ENCODE results near the gene SEMA4B. TPM values are rescaled to one million over a fixed set of nuclear protein-coding genes. Genes with fewer than 3 reads are reported as not detected.

Gene SEMA4B
- total and polyA plus RNA-seq, 2 experiments from 2014 or later = 3.6 to 4.5 TPM

DNA sequence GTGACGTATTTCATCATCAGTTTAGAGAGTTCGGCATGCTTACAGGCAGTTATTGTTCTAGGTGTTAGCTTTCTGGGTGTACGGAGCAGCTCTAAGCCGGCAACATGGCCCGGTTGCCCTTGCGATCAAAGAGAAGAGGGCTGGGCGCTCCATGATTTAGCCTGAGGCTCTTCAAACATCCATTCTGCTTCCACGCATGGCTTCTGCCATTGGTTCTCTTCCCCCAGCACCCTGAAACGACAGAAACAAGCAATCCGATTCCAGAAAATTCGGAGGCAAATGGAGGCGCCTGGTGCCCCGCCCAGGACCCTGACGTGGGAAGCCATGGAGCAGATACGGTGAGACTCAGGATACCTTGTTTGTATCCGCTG is 64.9 kb downstream of the SEMA4B start:
- peak; percentile 63 for DNase-seq
- Histone ChIP-seq H3K4me1 (ENCODE audit: insufficient read depth) (peaks cover 37% of the 10 kb centered on the region), H3K9me3 (ENCODE audit: low read depth) (no peaks in the 10 kb centered on the region), H3K9ac (peak overlapping the region; percentile 93), H3K27ac (peak overlapping the region; percentile 90), H3K9me2 (ENCODE audit: insufficient read depth) (no peaks in the 10 kb centered on the region), H3K27me3 (replicated peaks; ENCODE audit: insufficient read depth) (no peaks in the 10 kb centered on the region), H3K36me3 (ENCODE audit: low read depth) (peaks cover 12% of the 10 kb centered on the region; the same call in 1 of the 2 replicates), H3F3A (ENCODE audit: insufficient read depth) (peaks cover 4% of the 10 kb centered on the region; the same call in 1 of the 2 replicates), H3K79me2 (ENCODE audit: insufficient read depth) (peaks cover 53% of the 10 kb centered on the region), H3K4me2 (ENCODE audit: unreplicated experiment) (peak overlapping the region; percentile 96), H4K20me1 (ENCODE audit: insufficient read depth) (no peaks in the 10 kb centered on the region; the same call in 1 of the 2 replicates), H3K4me3 (peak overlapping the region; percentile 93), H2AFZ (peak overlapping the region; percentile 84)
- WGBS, 2 experiments (ENCODE audit: low coverage in 1 of 2, low lambda C conversion rate in 2 of 2, missing lambda C conversion rate in 2 of 2) = 0 to 2% methylated on average over 16 of the region's 16 CpGs
- in situ Hi-C loops (cut with MboI) = no loop called here
- TF ChIP-seq EZH2phosphoT487 (IDR thresholded peaks at IDR 0.05; ENCODE audit: insufficient read depth, low read depth) (no peak), EZH2 (IDR thresholded peaks at IDR 0.05; ENCODE audit: insufficient read depth, poor library complexity, severe bottlenecking) (no peak)

DNA sequence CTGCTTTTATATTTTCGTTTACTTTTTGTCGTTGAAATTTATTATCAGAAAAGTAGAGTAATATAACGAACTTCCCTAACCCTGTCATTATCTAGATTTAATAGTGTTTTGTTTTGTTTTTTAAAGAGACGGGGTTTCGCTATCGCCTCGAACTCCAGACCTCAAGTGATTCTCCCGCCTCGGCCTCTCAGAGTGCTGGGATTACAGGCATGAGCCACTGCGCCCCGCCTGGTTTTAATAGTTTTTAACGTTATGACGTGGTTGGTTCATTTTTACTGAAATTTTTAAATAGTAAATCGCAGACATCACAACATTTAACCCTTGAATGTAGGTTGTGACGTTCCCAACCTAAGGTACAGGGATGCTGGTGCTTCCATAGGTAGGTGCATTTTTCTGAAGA is 65.4 kb downstream of the SEMA4B start:
- H3K9me2 ChIP-seq (ENCODE audit: insufficient read depth) = no peaks in the 10 kb centered on the region
- H3K36me3 ChIP-seq (ENCODE audit: low read depth) = peaks cover 15% of the 10 kb centered on the region; the same call in 1 of the 2 replicates
- H3K9me3 ChIP-seq (ENCODE audit: low read depth) = no peaks in the 10 kb centered on the region
- peak overlapping the region; percentile 84 for H2AFZ ChIP-seq
- H3K4me3 ChIP-seq = peak overlapping the region; percentile 93
- H3K27me3 ChIP-seq (replicated peaks; ENCODE audit: insufficient read depth) = no peaks in the 10 kb centered on the region
- in situ Hi-C loops (cut with MboI) = no loop called here
- H3F3A ChIP-seq (ENCODE audit: insufficient read depth) = peaks cover 4% of the 10 kb centered on the region; the same call in 1 of the 2 replicates
- peaks cover 34% of the 10 kb centered on the region for H3K4me1 ChIP-seq (ENCODE audit: insufficient read depth)
- H4K20me1 ChIP-seq (ENCODE audit: insufficient read depth) = no peaks in the 10 kb centered on the region; the same call in 1 of the 2 replicates
- peaks cover 58% of the 10 kb centered on the region for H3K79me2 ChIP-seq (ENCODE audit: insufficient read depth)
- WGBS, 2 experiments (ENCODE audit: low coverage in 1 of 2, low lambda C conversion rate in 2 of 2, missing lambda C conversion rate in 2 of 2) = 7 to 8% methylated on average over 15 of the region's 15 CpGs
- TF ChIP-seq EZH2phosphoT487 (IDR thresholded peaks at IDR 0.05; ENCODE audit: insufficient read depth, low read depth) (no peak), EZH2 (IDR thresholded peaks at IDR 0.05; ENCODE audit: insufficient read depth, poor library complexity, severe bottlenecking) (no peak)
- DNase-seq = peak; percentile 81
- H3K9ac ChIP-seq = peak overlapping the region; percentile 93
- H3K27ac ChIP-seq = peak overlapping the region; percentile 90
- H3K4me2 ChIP-seq (ENCODE audit: unreplicated experiment) = peak overlapping the region; percentile 96

DNA sequence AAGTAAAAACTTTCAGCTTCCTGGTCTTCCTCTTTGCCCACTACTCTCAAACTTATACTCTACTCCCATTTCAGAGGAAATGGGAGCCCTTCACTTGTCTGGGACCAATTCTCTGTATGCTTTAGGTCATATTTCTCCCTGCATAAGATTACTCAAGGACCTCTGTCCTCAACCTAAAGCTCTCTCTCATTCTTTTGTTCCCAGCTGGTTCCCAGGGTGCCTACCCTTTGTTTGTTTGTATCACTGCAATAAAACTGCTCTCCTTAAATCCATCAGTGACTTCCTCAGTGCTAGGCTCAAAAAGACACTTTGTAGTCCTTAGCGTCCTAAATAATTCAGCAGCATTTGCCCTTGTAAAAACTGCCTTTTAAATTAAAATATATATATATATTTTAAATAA is 67.3 kb downstream of the SEMA4B start:
- WGBS, 2 experiments (ENCODE audit: low coverage in 1 of 2, low lambda C conversion rate in 2 of 2, missing lambda C conversion rate in 2 of 2) = 5 to 20% methylated on average over 1 of the region's 1 CpG
- H3K27ac ChIP-seq = no peak overlapping the region
- peak; percentile 9 for DNase-seq
- H2AFZ ChIP-seq = no peak overlapping the region
- TF ChIP-seq EZH2phosphoT487 (IDR thresholded peaks at IDR 0.05; ENCODE audit: insufficient read depth, low read depth) (no peak), EZH2 (IDR thresholded peaks at IDR 0.05; ENCODE audit: insufficient read depth, poor library complexity, severe bottlenecking) (no peak)
- H3K36me3 ChIP-seq (ENCODE audit: low read depth) = peaks cover 16% of the 10 kb centered on the region; the same call in 1 of the 2 replicates
- peak overlapping the region; percentile 96 for H3K4me2 ChIP-seq (ENCODE audit: unreplicated experiment)
- no peaks in the 10 kb centered on the region for H3K9me3 ChIP-seq (ENCODE audit: low read depth)
- H3K4me3 ChIP-seq = peak overlapping the region; percentile 93
- in situ Hi-C loops (cut with MboI) = no loop called here
- peaks cover 4% of the 10 kb centered on the region; the same call in 1 of the 2 replicates for H3F3A ChIP-seq (ENCODE audit: insufficient read depth)
- H4K20me1 ChIP-seq (ENCODE audit: insufficient read depth) = no peaks in the 10 kb centered on the region; the same call in 1 of the 2 replicates
- peaks cover 24% of the 10 kb centered on the region for H3K4me1 ChIP-seq (ENCODE audit: insufficient read depth)
- H3K9me2 ChIP-seq (ENCODE audit: insufficient read depth) = no peaks in the 10 kb centered on the region
- peaks cover 77% of the 10 kb centered on the region for H3K79me2 ChIP-seq (ENCODE audit: insufficient read depth)
- no peak overlapping the region for H3K9ac ChIP-seq
- no peaks in the 10 kb centered on the region for H3K27me3 ChIP-seq (replicated peaks; ENCODE audit: insufficient read depth)

DNA sequence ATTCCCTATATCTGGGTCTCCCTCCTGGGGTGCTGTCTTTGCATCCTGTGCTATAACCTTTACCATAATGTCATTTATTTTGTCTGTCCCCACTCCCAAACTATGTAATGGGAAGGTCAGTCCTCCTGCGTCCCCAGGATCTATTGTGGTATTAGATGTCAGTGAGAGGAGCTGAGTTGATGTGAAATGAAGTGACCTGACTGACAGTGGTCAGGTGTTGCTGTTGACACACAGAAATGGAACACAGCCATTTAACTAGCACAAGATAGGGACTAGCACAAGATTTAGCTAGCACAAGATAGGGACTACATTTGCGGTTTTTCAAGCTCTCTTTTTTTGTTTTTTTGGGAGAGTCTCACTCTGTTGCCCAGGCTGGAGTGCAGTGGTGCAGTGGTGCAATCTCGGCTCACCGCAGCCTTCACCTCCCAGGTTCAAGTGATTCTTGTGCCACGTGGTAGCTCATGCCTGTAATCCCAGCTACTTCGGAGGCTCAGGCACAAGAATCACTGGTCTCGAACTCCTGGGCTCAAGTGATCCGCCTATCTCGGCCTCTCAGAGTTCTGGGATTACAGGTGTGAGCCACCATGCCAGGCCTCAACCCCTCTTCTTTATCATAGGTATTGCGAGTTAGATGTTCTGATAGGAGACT is 69.5 kb downstream of the SEMA4B start:
- peaks cover 16% of the 10 kb centered on the region; the same call in 1 of the 2 replicates for H3K36me3 ChIP-seq (ENCODE audit: low read depth)
- H3K9ac ChIP-seq = no peak overlapping the region
- no peak overlapping the region for H3K27ac ChIP-seq
- no peak overlapping the region for H3K4me2 ChIP-seq (ENCODE audit: unreplicated experiment)
- peaks cover 90% of the 10 kb centered on the region for H3K79me2 ChIP-seq (ENCODE audit: insufficient read depth)
- no peaks in the 10 kb centered on the region; the same call in 1 of the 2 replicates for H4K20me1 ChIP-seq (ENCODE audit: insufficient read depth)
- in situ Hi-C loops (cut with MboI) = no loop called here
- H3F3A ChIP-seq (ENCODE audit: insufficient read depth) = 0 out of 2 replicates have a peak, but pooled peaks cover 4% of the 10 kb centered on the region
- TF ChIP-seq EZH2 (IDR thresholded peaks at IDR 0.05; ENCODE audit: insufficient read depth, poor library complexity, severe bottlenecking) (no peak), EZH2phosphoT487 (IDR thresholded peaks at IDR 0.05; ENCODE audit: insufficient read depth, low read depth) (no peak)
- no peaks in the 10 kb centered on the region for H3K9me3 ChIP-seq (ENCODE audit: low read depth)
- no peaks in the 10 kb centered on the region for H3K9me2 ChIP-seq (ENCODE audit: insufficient read depth)
- no peak overlapping the region for H3K4me3 ChIP-seq
- WGBS, 2 experiments (ENCODE audit: low coverage in 1 of 2, low lambda C conversion rate in 2 of 2, missing lambda C conversion rate in 2 of 2) = 92 to 94% methylated on average over 10 of the region's 10 CpGs
- H3K4me1 ChIP-seq (ENCODE audit: insufficient read depth) = peaks cover 19% of the 10 kb centered on the region
- DNase-seq = no peak
- no peak overlapping the region for H2AFZ ChIP-seq
- no peaks in the 10 kb centered on the region for H3K27me3 ChIP-seq (replicated peaks; ENCODE audit: insufficient read depth)

Measured in GM23248 (cell line).